AG09309 (cell line): Measurements from ENCODE around the gene ZBED4.

ENCODE experiments used
- DNase-seq: peaks from one replicate; pipeline ENCODE4 v3.0.0-alpha.2; 2010; ENCODE audit warnings: low read depth
- H3K4me3 ChIP-seq: 2 replicates; pipeline ENCODE4 v1.5.1; 2011; ENCODE audit warnings: mild to moderate bottlenecking, low read depth, low read length, moderate library complexity; ENCODE audit not compliant: control insufficient read depth
- TF ChIP-seq, protein P1 (sequence below): IDR thresholded peaks from 2 replicates; pipeline ENCODE4 v1.5.1; 2011; ENCODE audit warnings: mild to moderate bottlenecking, low read depth, low read length, inconsistent platforms; ENCODE audit not compliant: insufficient read depth, control insufficient read depth; ENCODE audit errors: missing control alignments

ZBED4 gene, protein sequence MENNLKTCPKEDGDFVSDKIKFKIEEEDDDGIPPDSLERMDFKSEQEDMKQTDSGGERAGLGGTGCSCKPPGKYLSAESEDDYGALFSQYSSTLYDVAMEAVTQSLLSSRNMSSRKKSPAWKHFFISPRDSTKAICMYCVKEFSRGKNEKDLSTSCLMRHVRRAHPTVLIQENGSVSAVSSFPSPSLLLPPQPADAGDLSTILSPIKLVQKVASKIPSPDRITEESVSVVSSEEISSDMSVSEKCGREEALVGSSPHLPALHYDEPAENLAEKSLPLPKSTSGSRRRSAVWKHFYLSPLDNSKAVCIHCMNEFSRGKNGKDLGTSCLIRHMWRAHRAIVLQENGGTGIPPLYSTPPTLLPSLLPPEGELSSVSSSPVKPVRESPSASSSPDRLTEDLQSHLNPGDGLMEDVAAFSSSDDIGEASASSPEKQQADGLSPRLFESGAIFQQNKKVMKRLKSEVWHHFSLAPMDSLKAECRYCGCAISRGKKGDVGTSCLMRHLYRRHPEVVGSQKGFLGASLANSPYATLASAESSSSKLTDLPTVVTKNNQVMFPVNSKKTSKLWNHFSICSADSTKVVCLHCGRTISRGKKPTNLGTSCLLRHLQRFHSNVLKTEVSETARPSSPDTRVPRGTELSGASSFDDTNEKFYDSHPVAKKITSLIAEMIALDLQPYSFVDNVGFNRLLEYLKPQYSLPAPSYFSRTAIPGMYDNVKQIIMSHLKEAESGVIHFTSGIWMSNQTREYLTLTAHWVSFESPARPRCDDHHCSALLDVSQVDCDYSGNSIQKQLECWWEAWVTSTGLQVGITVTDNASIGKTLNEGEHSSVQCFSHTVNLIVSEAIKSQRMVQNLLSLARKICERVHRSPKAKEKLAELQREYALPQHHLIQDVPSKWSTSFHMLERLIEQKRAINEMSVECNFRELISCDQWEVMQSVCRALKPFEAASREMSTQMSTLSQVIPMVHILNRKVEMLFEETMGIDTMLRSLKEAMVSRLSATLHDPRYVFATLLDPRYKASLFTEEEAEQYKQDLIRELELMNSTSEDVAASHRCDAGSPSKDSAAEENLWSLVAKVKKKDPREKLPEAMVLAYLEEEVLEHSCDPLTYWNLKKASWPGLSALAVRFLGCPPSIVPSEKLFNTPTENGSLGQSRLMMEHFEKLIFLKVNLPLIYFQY

DNA sequence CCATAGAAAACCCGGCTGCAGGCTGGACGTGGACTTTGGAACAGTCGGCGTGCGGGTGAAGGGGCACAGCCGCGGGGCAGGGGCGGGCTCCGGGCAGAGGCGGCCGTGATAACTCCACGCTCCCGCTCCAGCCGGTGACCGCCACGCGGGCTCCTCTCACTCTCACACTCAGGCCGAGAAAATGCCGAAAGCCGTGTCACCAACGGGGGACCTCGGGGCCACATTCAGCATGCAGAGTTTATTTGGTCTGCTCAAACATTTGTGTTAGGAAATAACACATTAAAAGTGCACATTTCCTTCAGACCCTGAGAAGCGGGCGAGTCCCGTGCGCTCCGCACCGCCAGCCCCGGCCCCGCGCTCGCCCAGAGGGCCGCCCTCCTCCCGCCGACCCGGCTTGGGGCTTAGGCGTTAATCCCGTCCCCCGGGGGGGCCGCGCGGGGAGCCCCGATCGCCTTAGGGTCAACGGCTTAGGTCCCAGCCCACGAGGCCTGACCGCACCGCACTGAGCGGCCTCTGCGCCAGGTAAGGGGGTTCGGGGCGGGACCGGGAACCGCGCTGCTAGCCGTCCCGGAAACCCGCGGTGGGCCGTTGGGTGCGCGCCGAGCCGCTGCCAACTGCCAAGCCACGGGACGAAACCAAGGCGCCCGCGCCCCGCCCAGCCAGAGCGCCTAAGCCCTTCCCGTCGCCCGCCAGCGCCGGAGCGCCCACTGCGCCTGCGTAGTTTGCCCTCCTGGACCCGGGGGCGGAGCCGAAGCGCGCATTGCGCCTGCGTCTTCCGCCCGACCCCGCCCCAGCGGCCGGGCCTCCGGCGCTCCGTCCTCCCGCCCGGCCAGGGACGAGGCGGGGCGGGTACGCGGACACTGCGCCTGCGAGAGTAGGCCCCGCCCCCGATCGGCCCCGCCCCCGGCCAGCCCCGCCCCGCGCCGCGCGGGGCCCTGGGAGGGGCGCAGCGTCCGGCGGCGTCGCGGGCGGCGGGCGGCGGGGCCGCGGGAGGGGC is at the start of gene ZBED4:
Gene ZBED4, plus strand, starts transcription at position 947 of the 997 bp plus-strand sequence. CDS start 29,819 bp downstream, outside the sequence.
- peak; percentile 72 for DNase-seq
- peak within 1 kb of the TSS; percentile 81 for H3K4me3 ChIP-seq
- TF ChIP-seq, protein P1, sequence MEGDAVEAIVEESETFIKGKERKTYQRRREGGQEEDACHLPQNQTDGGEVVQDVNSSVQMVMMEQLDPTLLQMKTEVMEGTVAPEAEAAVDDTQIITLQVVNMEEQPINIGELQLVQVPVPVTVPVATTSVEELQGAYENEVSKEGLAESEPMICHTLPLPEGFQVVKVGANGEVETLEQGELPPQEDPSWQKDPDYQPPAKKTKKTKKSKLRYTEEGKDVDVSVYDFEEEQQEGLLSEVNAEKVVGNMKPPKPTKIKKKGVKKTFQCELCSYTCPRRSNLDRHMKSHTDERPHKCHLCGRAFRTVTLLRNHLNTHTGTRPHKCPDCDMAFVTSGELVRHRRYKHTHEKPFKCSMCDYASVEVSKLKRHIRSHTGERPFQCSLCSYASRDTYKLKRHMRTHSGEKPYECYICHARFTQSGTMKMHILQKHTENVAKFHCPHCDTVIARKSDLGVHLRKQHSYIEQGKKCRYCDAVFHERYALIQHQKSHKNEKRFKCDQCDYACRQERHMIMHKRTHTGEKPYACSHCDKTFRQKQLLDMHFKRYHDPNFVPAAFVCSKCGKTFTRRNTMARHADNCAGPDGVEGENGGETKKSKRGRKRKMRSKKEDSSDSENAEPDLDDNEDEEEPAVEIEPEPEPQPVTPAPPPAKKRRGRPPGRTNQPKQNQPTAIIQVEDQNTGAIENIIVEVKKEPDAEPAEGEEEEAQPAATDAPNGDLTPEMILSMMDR = no peak

DNA sequence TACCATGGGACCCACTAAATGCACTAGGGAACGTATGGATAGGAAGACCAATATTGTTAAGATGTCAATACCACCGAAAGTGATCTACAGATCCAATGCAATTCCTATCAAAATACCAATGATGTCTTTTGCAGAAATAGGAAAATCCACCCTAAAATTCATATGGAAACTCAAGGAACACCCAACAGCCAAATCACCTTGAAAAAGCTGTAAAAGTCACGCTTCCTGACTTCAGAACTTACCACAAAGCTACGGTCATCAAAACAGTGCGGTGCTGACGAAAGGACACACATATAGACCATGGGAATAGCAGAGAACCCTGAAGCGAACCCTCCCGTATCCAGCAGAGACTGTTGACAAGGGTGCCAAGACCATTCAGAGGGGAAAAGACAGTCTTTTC is 46.5 kb upstream of the ZBED4 start:
- no peak overlapping the region for H3K4me3 ChIP-seq
- TF ChIP-seq, protein P1 = no peak
- DNase-seq = no peak

DNA sequence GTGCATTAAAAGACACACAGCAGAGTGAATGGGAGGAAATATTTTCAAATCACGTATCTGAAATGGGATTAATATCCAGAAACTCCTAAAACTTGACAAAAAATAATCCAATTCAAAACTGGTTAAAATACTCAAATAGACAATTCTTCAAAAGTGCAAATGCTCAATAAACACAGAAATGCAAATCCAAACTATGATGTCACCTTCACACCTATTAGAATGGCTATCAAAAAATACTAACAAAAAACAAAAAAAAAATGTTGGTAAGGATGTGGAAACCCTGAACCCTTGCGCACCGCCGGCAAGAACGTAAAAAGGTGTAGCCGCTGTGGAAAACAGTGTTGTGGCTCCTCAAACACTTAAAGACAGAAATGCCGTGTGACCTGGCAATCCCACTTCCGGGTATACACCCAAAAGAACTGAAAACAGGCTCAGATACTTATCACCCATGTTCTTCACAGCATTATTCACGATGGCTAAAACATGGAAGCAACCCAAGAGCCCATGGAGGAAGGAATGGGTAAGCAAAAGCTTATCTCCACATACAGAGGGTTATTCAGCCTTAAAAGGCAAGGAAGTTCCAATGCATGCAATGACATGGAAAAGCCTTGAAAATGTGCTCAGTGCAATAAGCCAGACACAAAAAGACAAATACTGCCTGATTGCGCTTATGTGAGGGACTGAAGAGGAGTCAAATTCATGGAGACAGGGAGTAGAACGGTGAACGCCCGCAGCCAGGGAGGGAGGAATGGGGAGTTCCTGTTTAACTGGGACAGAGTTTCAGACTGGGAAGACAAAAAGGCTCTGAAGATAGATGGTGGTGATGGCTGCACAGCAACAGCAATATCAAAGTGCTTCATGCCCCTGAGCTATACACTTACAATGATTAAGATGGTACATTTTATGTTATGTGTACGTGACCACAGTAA is 45.6 kb upstream of the ZBED4 start:
- no peak for DNase-seq
- no peak overlapping the region for H3K4me3 ChIP-seq
- TF ChIP-seq, protein P1 = no peak

DNA sequence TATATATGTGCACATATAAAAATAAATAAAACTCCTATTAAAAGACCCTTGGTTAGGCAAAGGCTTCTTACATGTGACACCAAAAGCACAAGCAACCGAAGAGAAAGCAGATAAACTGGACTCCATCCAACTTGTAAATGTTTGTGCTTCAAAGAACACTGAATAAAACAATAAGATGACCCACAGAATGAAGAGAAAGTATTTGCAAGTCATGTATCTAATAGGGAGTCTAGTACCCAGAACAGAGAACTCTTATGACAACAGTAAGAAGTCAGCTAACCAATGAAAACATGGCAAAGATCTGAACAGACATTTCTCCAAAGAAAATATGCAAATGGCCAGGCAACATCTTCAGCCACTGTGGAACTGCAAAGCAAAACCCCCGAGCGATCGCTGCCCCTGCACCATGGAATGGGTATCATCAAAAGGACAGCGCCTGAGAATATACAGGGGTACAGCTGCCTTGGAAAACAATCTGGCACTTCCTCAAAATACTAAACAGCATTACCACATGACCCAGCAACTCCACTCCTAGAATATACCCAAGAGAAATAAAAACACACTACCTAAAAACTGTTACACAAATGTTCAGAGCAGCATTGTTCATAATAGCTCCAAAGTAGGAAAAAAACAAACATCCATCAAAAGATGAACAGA is 43.2 kb upstream of the ZBED4 start:
- TF ChIP-seq, protein P1 = no peak
- H3K4me3 ChIP-seq = no peak overlapping the region
- no peak for DNase-seq
